Stimulated activated CD4-positive, alpha-beta T cell treated with anti-CD3 and anti-CD28 coated beads, TNF-alpha, amount 100 ng/mL, for 24 hours (primary cell): ENCODE measurements around the gene SLC66A2.

Experiments
- DNase-seq, 3 experiments: peaks; one replicate each; pipeline ENCODE4 v3.0.0-alpha.2; 2020; ENCODE audit warnings: low read depth in 3 of 3

SLC66A2 gene

GRCh38 chr18:79903071-79903635, 48.3 kb downstream of the SLC66A2 start:
- no peak for DNase-seq

GRCh38 chr18:79902640-79903039, 48.8 kb downstream of the SLC66A2 start:
- DNase-seq = no peak

- no peak for DNase-seq
These were observed 49.4 kb downstream of the SLC66A2 start for GRCh38 chr18:79902075-79902474.

- DNase-seq = no peak
These were observed 49.8 kb downstream of the SLC66A2 start for GRCh38 chr18:79901665-79902064.

GRCh38 chr18:79900610-79901570, 50.6 kb downstream of the SLC66A2 start:
- no peak for DNase-seq

- DNase-seq = no peak
These were observed 51.6 kb downstream of the SLC66A2 start for GRCh38 chr18:79899609-79900445.

GRCh38 chr18:79898952-79899608, 52.4 kb downstream of the SLC66A2 start:
- DNase-seq = no peak

GRCh38 chr18:79897940-79898625, 53.4 kb downstream of the SLC66A2 start:
- no peak for DNase-seq

GRCh38 chr18:79896738-79897137, 54.7 kb downstream of the SLC66A2 start:
- DNase-seq = no peak

- peak in 1 of 3 experiments; percentile 11 for DNase-seq
These were observed 60.8 kb downstream of the SLC66A2 start for GRCh38 chr18:79890674-79891073.

GRCh38 chr18:79889569-79889968, 61.9 kb downstream of the SLC66A2 start:
- DNase-seq = no peak

GRCh38 chr18:79888016-79888415, 63.4 kb downstream of the SLC66A2 start:
- no peak for DNase-seq

- no peak for DNase-seq
These were observed 64.1 kb downstream of the SLC66A2 start for GRCh38 chr18:79887181-79888000.

GRCh38 chr18:79884963-79885728, 66.3 kb downstream of the SLC66A2 start:
- no peak for DNase-seq

- no peak for DNase-seq
These were observed 67.0 kb downstream of the SLC66A2 start for GRCh38 chr18:79884294-79884962.

- no peak for DNase-seq
These were observed 67.8 kb downstream of the SLC66A2 start for GRCh38 chr18:79883461-79884293.

- no peak for DNase-seq
These were observed 68.8 kb downstream of the SLC66A2 start for GRCh38 chr18:79882522-79883241.
